GM23338 (cell line): ENCODE measurements around the gene ADAP1. TPM values are rescaled to one million over a fixed set of nuclear protein-coding genes. Genes with fewer than 3 reads are reported as not detected.

Experiments used
- ATAC-seq: fragments of 200-7000 bp; cut with Tn5 transposase; 3 replicates; pipeline ENCODE4 v1.9.1; 2020
- DNase-seq: peaks from one replicate; pipeline ENCODE4 v3.0.0-alpha.2; 2015; ENCODE audit warnings: low spot score
- H2AFZ ChIP-seq: fragments of 200-600 bp; sonication (generic); 2 replicates; pipeline ENCODE4 v1.8.0; 2016; ENCODE audit warnings: antibody characterized with exemption, mild to moderate bottlenecking, moderate library complexity
- H3F3A ChIP-seq: fragments of 200-600 bp; sonication (generic); replicated peaks from 2 replicates; pipeline ENCODE4 v1.8.0; 2017; ENCODE audit warnings: antibody characterized with exemption, mixed run types, low read depth
- H3K27ac ChIP-seq: fragments of 200-600 bp; sonication (generic); 2 replicates; pipeline ENCODE4 v1.6.1; 2016; ENCODE audit warnings: low read depth
- H3K27me3 ChIP-seq: fragments of 200-600 bp; sonication (generic); 2 replicates; pipeline ENCODE4 v1.8.0; 2016; ENCODE audit warnings: mild to moderate bottlenecking, mixed run types, moderate library complexity; ENCODE audit not compliant: insufficient read depth
- H3K36me3 ChIP-seq: fragments of 200-600 bp; sonication (generic); 2 replicates; pipeline ENCODE4 v1.8.0; 2016; ENCODE audit warnings: mild to moderate bottlenecking; ENCODE audit not compliant: insufficient read depth
- H3K4me1 ChIP-seq: fragments of 200-600 bp; sonication (generic); 2 replicates; pipeline ENCODE4 v1.8.0; 2016; ENCODE audit warnings: mild to moderate bottlenecking, moderate library complexity; ENCODE audit not compliant: insufficient read depth
- H3K4me2 ChIP-seq: fragments of 200-600 bp; sonication (generic); 2 replicates; pipeline ENCODE4 v1.7.1; 2017; ENCODE audit warnings: mixed run types
- H3K4me3 ChIP-seq: fragments of 200-600 bp; sonication (generic); 2 replicates; pipeline ENCODE4 v1.6.1; 2016; ENCODE audit warnings: mixed run types
- H3K79me2 ChIP-seq: fragments of 200-600 bp; sonication (generic); replicated peaks from 2 replicates; pipeline ENCODE4 v1.8.0; 2017; ENCODE audit warnings: mild to moderate bottlenecking; ENCODE audit not compliant: insufficient read depth
- H3K9me2 ChIP-seq: fragments of 200-600 bp; sonication (generic); 2 replicates; pipeline ENCODE4 v1.8.0; 2017; ENCODE audit not compliant: insufficient read depth
- H4K20me1 ChIP-seq: fragments of 200-600 bp; sonication (generic); replicated peaks from 2 replicates; pipeline ENCODE4 v1.8.0; 2017; ENCODE audit warnings: mild to moderate bottlenecking; ENCODE audit not compliant: insufficient read depth
- H3K27ac Mint-ChIP-seq: 2 replicates; pipeline ENCODE4 v1.8.0; 2020; ENCODE audit warnings: inconsistent platforms, mild to moderate bottlenecking, moderate library complexity, mixed read lengths
- H3K27me3 Mint-ChIP-seq: 3 replicates; pipeline ENCODE4 v1.8.0; 2022; ENCODE audit warnings: low read depth, mild to moderate bottlenecking, moderate library complexity, mixed read lengths, inconsistent platforms; ENCODE audit not compliant: insufficient read depth, poor library complexity
- H3K36me3 Mint-ChIP-seq: 3 replicates; pipeline ENCODE4 v1.8.0; 2021; ENCODE audit warnings: low read depth, mild to moderate bottlenecking, inconsistent platforms, moderate library complexity, mixed read lengths
- H3K4me1 Mint-ChIP-seq: 3 replicates; pipeline ENCODE4 v1.8.0; 2020; ENCODE audit warnings: mild to moderate bottlenecking, inconsistent platforms, mixed read lengths
- H3K4me3 Mint-ChIP-seq: 3 replicates; pipeline ENCODE4 v1.8.0; 2021; ENCODE audit warnings: moderate library complexity, mild to moderate bottlenecking, inconsistent platforms, mixed read lengths
- H3K9me3 Mint-ChIP-seq: 3 replicates; pipeline ENCODE4 v1.8.0; 2020; ENCODE audit warnings: moderate library complexity, mild to moderate bottlenecking, inconsistent platforms, mixed read lengths
- CREB1 ChIP-seq: fragments of 250-450 bp; sonication (Bioruptor Pico); IDR thresholded peaks from 2 replicates; pipeline ENCODE4 v1.5.0; 2020; ENCODE audit warnings: low read depth, mild to moderate bottlenecking, moderate library complexity
- CTCF ChIP-seq, 2 experiments: fragments of 200-600 bp in 1 of 2; sonication (generic) in 1 of 2; conservative IDR thresholded peaks; 2 replicates each; pipeline versions ENCODE4 v1.5.1 to v1.6.1; 2016 to 2017; ENCODE audit warnings: antibody characterized with exemption in 2 of 2, low read depth in 2 of 2, mild to moderate bottlenecking in 2 of 2, moderate library complexity in 1 of 2
- ETS1 ChIP-seq: IDR thresholded peaks from 2 replicates; pipeline ENCODE4 v1.6.1; 2016; ENCODE audit warnings: antibody characterized with exemption
- EZH2 ChIP-seq: fragments of 200-600 bp; sonication (generic); IDR thresholded peaks from one replicate; pipeline ENCODE4 v1.8.0; 2017; ENCODE audit warnings: antibody characterized with exemption, mild to moderate bottlenecking, low read depth; ENCODE audit not compliant: unreplicated experiment
- EZH2phosphoT487 ChIP-seq: fragments of 200-600 bp; sonication (generic); IDR thresholded peaks from one replicate; pipeline ENCODE4 v1.8.1; 2018; ENCODE audit warnings: antibody characterized with exemption; ENCODE audit not compliant: unreplicated experiment
- JUNB ChIP-seq: IDR thresholded peaks from one replicate; pipeline ENCODE4 v1.6.1; 2016; ENCODE audit warnings: antibody characterized with exemption; ENCODE audit not compliant: unreplicated experiment
- NANOG ChIP-seq: IDR thresholded peaks from 2 replicates; pipeline ENCODE4 v1.6.1; 2016; ENCODE audit warnings: antibody characterized with exemption, borderline replicate concordance
- POLR2AphosphoS5 ChIP-seq: IDR thresholded peaks from 2 replicates; pipeline ENCODE4 v1.6.1; 2016; ENCODE audit warnings: antibody characterized with exemption, low read depth
- REST ChIP-seq: IDR thresholded peaks from one replicate; pipeline ENCODE4 v1.6.1; 2018; ENCODE audit warnings: antibody characterized with exemption; ENCODE audit not compliant: unreplicated experiment
- STAT1 ChIP-seq: IDR thresholded peaks from one replicate; pipeline ENCODE4 v1.6.1; 2016; ENCODE audit warnings: antibody characterized with exemption; ENCODE audit not compliant: unreplicated experiment
- ZNF114 ChIP-seq: fragments of 250-450 bp; sonication (Bioruptor Pico); IDR thresholded peaks from 2 replicates; pipeline ENCODE4 v1.5.0; 2020; ENCODE audit warnings: mild to moderate bottlenecking, moderate library complexity
- ZNF331 ChIP-seq: fragments of 250-450 bp; sonication (Bioruptor Pico); IDR thresholded peaks from 2 replicates; pipeline ENCODE4 v1.5.0; 2020; ENCODE audit warnings: low read depth, mild to moderate bottlenecking, moderate library complexity
- polyA plus RNA-seq: library from polyadenylated mRNA; unstranded; fragments of >200 nt; fragmentation: Nextera tagmentation; extraction: Ambion mirVana; gene quantifications from 2 replicates; pipeline ENCODE4 v1.2.1, GENCODE V29; 2016
- total RNA-seq: library from RNA; depleted of rRNA; stranded (reverse); fragments of >200 nt; shearing (Covaris generic); gene quantifications from 2 replicates; pipeline ENCODE4 v1.2.3, GENCODE V29; 2014
- TF ChIP-seq, protein P1 (sequence below): fragments of 250-450 bp; sonication (Bioruptor Pico); IDR thresholded peaks from 2 replicates; pipeline ENCODE4 v1.5.0; 2020; ENCODE audit warnings: mild to moderate bottlenecking, moderate library complexity

ADAP1 gene
- total and polyA plus RNA-seq, 2 experiments from 2014 or later: 2.2 to 9.6 TPM

DNA sequence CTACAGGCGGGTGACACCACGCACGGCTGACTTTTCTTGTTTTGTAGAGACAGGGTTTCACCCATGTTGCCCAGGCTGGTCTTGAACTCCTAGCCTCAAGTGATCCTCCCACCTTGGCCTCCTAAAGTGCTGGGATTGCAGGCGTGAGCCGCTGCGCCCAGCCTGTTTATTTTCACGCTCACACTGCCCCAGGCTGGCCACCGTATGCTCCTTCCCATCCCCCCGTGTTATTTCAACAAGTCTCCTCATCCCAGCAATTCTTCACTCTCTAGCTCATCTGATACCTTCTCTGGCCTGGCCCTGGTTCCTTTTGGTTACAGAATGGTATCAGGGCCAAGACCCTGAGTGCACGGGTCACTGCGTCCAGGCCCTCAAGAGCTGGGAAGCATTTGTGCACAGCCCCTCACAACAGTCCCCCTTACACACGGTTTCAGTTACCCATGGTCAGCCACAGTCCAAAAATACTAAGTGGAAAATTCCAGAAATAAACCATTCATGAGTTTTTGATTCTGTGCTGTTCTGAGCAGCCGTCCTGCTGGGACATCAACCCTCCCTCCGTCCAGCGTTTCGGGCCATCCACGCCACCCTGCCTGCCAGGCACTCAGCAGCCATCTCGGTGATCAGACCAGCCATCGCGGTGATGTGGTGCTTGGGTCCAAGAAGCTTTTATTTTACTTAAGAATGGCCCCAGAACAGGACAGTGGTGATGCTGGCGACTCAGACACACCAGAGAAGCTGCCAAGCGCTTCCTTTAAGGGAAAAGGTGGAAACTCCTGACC is 12.0 kb upstream of the ADAP1 start:
- no peaks in the 10 kb centered on the region for H3K36me3 ChIP-seq
- Mint-ChIP-seq H3K27ac (no peak overlapping the region), H3K4me3 (no peak overlapping the region), H3K4me1 (peaks cover 6% of the 10 kb centered on the region), H3K36me3 (peaks cover 35% of the 10 kb centered on the region; the same call in 2 of the 3 replicates), H3K27me3 (peaks cover 9% of the 10 kb centered on the region), H3K9me3 (no peaks in the 10 kb centered on the region; the same call in 1 of the 3 replicates)
- no peak overlapping the region for H3K4me3 ChIP-seq
- no peak for DNase-seq
- no peak for ATAC-seq
- H3K9me2 ChIP-seq: no peaks in the 10 kb centered on the region
- H3F3A ChIP-seq: 0 out of 2 replicates have a peak, but pooled peaks cover 12% of the 10 kb centered on the region
- peaks cover 8% of the 10 kb centered on the region for H4K20me1 ChIP-seq
- no peak overlapping the region for H2AFZ ChIP-seq
- no peaks in the 10 kb centered on the region for H3K27me3 ChIP-seq
- H3K27ac ChIP-seq: no peak overlapping the region; the same call in 1 of the 2 replicates
- TF ChIP-seq ZNF331 (no peak), EZH2phosphoT487 (no peak), JUNB (no peak), STAT1 (no peak), POLR2AphosphoS5 (no peak), CTCF (conservative IDR thresholded peaks at IDR 0.05; ENCODE audit: low read depth in 2 of 2) (no peak), REST (no peak), ETS1 (no peak), EZH2 (no peak), NANOG (no peak), CREB1 (CRISPR knock-in tag) (no peak), ZNF114 (CRISPR knock-in tag) (no peak)
- TF ChIP-seq, protein P1, sequence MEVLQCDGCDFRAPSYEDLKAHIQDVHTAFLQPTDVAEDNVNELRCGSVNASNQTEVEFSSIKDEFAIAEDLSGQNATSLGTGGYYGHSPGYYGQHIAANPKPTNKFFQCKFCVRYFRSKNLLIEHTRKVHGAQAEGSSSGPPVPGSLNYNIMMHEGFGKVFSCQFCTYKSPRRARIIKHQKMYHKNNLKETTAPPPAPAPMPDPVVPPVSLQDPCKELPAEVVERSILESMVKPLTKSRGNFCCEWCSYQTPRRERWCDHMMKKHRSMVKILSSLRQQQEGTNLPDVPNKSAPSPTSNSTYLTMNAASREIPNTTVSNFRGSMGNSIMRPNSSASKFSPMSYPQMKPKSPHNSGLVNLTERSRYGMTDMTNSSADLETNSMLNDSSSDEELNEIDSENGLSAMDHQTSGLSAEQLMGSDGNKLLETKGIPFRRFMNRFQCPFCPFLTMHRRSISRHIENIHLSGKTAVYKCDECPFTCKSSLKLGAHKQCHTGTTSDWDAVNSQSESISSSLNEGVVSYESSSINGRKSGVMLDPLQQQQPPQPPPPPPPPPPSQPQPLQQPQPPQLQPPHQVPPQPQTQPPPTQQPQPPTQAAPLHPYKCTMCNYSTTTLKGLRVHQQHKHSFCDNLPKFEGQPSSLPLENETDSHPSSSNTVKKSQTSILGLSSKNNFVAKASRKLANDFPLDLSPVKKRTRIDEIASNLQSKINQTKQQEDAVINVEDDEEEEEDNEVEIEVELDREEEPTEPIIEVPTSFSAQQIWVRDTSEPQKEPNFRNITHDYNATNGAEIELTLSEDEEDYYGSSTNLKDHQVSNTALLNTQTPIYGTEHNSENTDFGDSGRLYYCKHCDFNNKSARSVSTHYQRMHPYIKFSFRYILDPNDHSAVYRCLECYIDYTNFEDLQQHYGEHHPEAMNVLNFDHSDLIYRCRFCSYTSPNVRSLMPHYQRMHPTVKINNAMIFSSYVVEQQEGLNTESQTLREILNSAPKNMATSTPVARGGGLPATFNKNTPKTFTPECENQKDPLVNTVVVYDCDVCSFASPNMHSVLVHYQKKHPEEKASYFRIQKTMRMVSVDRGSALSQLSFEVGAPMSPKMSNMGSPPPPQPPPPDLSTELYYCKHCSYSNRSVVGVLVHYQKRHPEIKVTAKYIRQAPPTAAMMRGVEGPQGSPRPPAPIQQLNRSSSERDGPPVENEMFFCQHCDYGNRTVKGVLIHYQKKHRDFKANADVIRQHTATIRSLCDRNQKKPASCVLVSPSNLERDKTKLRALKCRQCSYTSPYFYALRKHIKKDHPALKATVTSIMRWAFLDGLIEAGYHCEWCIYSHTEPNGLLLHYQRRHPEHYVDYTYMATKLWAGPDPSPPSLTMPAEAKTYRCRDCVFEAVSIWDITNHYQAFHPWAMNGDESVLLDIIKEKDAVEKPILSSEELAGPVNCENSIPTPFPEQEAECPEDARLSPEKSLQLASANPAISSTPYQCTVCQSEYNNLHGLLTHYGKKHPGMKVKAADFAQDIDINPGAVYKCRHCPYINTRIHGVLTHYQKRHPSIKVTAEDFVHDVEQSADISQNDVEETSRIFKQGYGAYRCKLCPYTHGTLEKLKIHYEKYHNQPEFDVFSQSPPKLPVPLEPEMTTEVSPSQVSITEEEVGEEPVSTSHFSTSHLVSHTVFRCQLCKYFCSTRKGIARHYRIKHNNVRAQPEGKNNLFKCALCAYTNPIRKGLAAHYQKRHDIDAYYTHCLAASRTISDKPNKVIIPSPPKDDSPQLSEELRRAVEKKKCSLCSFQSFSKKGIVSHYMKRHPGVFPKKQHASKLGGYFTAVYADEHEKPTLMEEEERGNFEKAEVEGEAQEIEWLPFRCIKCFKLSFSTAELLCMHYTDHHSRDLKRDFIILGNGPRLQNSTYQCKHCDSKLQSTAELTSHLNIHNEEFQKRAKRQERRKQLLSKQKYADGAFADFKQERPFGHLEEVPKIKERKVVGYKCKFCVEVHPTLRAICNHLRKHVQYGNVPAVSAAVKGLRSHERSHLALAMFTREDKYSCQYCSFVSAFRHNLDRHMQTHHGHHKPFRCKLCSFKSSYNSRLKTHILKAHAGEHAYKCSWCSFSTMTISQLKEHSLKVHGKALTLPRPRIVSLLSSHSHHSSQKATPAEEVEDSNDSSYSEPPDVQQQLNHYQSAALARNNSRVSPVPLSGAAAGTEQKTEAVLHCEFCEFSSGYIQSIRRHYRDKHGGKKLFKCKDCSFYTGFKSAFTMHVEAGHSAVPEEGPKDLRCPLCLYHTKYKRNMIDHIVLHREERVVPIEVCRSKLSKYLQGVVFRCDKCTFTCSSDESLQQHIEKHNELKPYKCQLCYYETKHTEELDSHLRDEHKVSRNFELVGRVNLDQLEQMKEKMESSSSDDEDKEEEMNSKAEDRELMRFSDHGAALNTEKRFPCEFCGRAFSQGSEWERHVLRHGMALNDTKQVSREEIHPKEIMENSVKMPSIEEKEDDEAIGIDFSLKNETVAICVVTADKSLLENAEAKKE (CRISPR knock-in tag): no peak
- H3K4me2 ChIP-seq: no peak overlapping the region
- H3K79me2 ChIP-seq: peaks cover 15% of the 10 kb centered on the region
- H3K4me1 ChIP-seq: no peaks in the 10 kb centered on the region
